Epithelial cell of esophagus (primary cell): ENCODE data around the gene ZNF211.

Experiments used
- DNase-seq: peaks from one replicate; pipeline ENCODE4 v3.0.0; 2010; ENCODE audit warnings: low read depth
- H3K4me3 ChIP-seq: 2 replicates; pipeline ENCODE4 v1.5.1; 2011; ENCODE audit warnings: mild to moderate bottlenecking, low read length, control low read depth
- TF ChIP-seq, protein P1 (sequence below): IDR thresholded peaks from 2 replicates; pipeline ENCODE4 v1.5.1; 2011; ENCODE audit warnings: low read depth, mild to moderate bottlenecking, low read length, control low read depth, inconsistent platforms; ENCODE audit not compliant: insufficient read depth; ENCODE audit errors: missing control alignments

The ZNF211 gene

DNA sequence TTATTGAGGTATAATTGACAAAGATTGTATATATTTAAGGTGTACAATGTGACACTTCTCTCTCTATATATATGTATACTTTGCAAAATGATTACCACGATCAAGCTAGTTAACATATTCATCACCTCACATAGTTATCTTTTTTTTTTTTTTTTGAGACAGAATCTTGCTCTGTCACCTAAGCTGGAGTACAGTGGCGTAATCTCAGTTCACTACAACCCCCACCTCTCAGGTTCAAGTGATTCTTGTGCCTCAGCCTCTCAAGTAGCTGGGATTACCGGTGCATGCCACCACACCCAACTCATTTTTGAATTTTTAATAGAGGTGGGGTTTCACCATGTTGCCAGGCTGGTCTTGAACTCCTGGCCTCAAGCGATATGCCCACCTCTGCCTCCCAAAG, 39.5 kb downstream of the ZNF211 start:
- TF ChIP-seq, protein P1, sequence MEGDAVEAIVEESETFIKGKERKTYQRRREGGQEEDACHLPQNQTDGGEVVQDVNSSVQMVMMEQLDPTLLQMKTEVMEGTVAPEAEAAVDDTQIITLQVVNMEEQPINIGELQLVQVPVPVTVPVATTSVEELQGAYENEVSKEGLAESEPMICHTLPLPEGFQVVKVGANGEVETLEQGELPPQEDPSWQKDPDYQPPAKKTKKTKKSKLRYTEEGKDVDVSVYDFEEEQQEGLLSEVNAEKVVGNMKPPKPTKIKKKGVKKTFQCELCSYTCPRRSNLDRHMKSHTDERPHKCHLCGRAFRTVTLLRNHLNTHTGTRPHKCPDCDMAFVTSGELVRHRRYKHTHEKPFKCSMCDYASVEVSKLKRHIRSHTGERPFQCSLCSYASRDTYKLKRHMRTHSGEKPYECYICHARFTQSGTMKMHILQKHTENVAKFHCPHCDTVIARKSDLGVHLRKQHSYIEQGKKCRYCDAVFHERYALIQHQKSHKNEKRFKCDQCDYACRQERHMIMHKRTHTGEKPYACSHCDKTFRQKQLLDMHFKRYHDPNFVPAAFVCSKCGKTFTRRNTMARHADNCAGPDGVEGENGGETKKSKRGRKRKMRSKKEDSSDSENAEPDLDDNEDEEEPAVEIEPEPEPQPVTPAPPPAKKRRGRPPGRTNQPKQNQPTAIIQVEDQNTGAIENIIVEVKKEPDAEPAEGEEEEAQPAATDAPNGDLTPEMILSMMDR: no peak
- no peak overlapping the region for H3K4me3 ChIP-seq
- no peak for DNase-seq

GRCh38 chr19:57675881-57676280, 42.9 kb downstream of the ZNF211 start:
- no peak overlapping the region for H3K4me3 ChIP-seq
- TF ChIP-seq, protein P1: no peak
- no peak for DNase-seq

- H3K4me3 ChIP-seq: peak overlapping the region; percentile 99
- no peak for DNase-seq
- TF ChIP-seq, protein P1: no peak
Measured at GRCh38 chr19:57682226-57682766, 49.3 kb downstream of the ZNF211 start.

- TF ChIP-seq, protein P1: no peak
- DNase-seq: no peak
- no peak overlapping the region for H3K4me3 ChIP-seq
Measured at GRCh38 chr19:57686727-57687126, 53.8 kb downstream of the ZNF211 start.

DNA sequence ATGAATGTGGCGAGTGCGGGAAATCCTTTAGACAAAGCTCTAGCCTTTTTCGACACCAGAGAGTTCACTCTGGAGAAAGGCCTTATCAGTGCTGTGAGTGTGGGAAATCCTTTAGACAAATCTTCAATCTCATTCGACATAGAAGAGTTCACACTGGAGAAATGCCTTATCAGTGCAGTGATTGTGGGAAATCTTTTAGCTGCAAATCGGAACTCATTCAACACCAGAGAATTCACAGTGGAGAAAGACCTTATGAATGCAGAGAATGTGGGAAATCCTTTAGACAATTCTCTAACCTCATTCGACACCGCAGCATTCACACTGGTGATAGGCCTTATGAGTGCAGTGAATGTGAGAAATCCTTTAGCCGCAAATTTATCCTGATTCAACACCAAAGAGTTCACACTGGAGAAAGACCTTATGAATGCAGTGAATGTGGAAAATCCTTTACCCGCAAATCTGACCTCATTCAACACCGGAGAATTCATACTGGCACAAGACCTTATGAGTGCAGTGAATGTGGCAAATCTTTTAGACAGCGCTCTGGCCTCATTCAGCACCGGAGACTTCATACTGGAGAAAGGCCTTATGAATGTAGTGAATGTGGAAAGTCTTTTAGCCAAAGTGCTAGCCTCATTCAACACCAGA, 54.5 kb downstream of the ZNF211 start:
- no peak for DNase-seq
- TF ChIP-seq, protein P1: no peak
- H3K4me3 ChIP-seq: no peak overlapping the region

DNA sequence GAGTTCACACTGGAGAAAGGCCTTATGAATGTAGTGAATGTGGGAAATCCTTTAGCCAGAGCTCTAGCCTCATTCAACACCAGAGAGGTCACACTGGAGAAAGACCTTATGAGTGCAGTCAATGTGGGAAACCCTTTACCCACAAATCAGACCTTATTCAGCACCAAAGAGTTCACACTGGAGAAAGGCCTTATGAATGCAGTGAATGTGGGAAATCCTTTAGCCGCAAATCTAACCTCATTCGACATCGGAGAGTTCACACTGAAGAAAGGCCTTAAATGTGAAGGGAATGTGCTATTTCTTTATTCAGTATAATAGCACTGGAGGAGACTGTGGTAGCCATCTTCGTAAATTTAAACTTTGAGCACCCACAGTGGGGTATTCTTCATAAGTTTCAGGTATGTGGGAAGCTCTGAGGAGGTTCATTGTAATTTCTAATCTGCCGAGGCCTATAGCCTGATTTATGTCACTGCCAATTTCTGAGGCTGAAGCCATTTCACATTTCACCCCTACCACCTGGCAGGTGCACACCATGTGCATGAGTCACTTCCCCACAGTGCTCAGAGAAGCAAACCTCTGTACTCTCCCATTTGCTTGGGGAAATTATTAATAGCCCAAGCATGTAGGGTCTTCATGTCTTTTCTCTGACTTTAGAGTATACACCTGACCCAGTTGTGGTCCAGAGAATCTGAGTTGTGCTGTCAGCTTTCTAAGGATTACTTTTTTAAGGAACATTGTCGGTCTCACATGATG, 55.2 kb downstream of the ZNF211 start:
- TF ChIP-seq, protein P1: no peak
- DNase-seq: no peak
- no peak overlapping the region for H3K4me3 ChIP-seq
